Ramos (cell line): ENCODE measurements around the gene SF1.
"Not testable (repeated sequence)": the region's sequence is repeated elsewhere in the genome, so short reads cannot be mapped to it uniquely, and the experiment has no call there.

ENCODE experiments used
- in situ Hi-C: fragments of 300-500 bp; cut with MboI; formaldehyde crosslinking; loops from one replicate; pipeline ENCODE4 v1.14.3; 2022; ENCODE audit warnings: low sequenced_read_pairs; ENCODE audit not compliant: unreplicated experiment

SF1 gene

DNA sequence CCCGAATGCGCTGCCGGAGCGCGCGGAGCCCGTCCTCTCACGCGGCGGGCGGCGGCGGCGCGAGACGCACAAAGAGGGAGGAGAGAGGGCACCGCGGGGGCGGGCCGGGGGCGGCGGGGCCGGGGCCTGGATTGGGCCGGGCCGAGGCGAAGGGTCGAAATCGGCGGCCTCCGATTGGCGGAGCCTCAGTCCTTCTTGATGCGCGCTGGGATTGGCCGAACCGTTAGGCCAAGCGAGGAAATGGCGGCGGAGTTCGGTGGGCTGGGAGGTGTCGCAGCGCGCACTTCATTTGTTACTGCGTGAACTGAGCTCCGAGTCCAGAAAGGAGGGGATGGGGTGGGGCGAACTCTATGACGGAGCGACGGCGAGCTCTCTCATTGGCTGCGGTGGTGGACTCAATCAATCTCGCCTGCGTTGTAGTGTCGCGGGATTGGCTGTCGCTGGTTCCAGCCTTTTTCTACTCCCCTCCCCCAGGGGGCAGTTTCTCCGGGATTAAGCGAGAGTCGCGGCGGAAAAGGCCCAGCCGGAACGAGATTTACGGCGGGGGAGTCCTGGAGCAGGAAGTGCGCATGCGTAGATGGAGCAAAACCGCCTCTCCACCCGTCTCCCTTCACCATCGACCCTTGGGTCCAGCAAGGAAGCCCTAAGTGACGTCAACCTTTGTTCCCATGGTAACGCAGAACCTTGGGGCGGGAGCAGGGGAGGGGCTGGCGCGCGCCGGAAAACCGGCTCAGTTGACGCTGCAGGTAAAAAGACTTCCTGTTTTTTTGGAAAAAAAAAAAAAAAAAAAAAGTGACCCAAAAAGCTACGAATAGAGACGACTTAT lies at the start of gene SF1:
Gene SF1, minus strand, starts transcription at position 70 of the 826 bp plus-strand sequence. CDS start 150 bp downstream, outside the sequence.
- in situ Hi-C loops: no loop called here

DNA sequence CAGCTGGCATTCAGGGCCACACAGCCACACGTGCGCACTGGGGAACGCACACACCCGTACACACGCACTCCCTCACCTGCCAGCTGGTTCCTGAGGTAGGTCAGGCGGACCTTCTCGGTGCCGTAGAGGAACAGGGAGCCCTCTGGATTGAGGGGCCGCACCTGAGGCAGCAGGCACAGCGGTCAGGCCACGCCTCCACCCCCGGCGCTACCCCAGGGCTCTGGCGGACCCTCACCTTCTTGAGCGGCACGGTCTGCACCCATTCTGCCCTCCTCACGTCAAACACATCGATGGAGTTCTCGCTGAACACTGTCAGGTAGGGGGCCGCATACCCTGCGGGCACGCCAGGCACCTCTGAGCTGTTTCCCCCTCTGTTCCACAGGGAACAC lies 49.1 kb upstream of the SF1 start:
- in situ Hi-C loops: no loop called here

GRCh38 chr11:64826578-64827450 lies 48.5 kb upstream of the SF1 start:
- in situ Hi-C loops: no loop called here

DNA sequence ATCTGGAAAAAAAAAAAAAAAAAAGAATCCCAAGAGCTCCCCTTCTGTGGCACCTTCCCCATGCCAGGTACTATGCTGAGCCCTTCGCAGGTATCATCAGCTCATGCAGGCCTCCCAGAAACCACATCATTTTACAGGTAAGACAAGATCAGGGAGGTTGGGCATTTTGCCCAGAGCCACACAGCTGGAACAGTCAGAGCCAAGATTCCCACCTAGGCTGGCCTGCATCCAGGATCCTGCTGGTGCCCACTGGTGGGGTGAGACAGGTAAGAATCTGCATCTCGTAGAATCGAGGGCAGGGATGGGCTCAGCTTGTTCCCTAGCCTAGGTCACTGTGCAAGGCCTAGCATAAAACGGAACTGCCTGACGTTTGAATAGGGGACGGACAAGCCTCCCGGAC lies 47.7 kb upstream of the SF1 start:
- in situ Hi-C loops: no loop called here

DNA sequence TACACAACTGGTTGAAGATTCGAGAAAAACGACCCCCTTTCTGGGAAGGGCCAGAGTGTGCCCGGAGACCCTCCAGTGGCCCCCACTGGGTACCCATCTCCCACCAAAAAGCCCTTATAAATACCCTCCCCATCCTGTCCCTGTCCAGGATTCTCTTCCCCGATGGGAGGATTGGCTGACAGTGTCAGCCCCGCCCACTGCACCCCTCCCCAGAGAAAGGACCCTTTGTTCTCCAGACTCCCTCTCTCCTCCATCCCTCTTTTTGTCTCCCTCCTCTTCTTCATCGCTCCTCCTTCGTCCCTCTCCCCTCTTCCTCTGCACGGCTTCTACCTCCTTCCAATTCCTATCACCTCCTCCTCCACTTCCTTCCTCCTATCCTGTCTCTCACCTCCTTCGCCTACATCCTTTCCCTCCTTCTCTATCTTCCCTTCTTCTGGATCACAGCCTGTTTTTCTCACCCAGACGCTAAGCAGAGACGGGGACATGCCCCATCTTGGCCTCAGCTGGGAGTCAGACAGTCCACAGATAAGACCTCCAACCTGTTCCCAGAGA lies 45.3 kb upstream of the SF1 start:
- in situ Hi-C loops: no loop called here

DNA sequence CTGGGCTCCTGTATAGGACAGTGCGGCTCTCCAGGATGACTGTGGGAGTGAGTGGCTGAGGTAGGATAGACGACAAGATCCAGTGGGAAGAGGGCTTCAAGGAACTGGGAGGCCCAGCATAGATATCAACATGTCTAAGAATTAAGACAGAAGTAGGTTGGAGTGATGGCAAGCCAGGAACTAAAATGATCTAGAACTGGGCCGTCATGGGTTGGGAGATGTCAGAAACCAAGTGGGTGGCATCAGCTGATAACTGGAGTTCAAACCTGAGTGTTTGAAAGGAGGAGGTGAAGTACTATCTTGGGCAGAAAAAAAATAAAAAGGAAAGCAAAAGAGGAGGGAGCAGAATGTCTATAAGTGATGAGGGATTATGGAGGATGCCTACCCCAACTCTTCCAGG lies 39.1 kb upstream of the SF1 start:
- in situ Hi-C loops: no loop called here

GRCh38 chr11:64815433-64815832 lies 37.1 kb upstream of the SF1 start:
- in situ Hi-C loops: not testable (repeated sequence)

- in situ Hi-C loops: no loop called here
Measured at GRCh38 chr11:64814712-64815187, 36.4 kb upstream of the SF1 start.

- in situ Hi-C loops: no loop called here
Measured at GRCh38 chr11:64813826-64814225, 35.5 kb upstream of the SF1 start.

- in situ Hi-C loops: no loop called here
Measured at GRCh38 chr11:64810891-64811272, 32.5 kb upstream of the SF1 start.

- in situ Hi-C loops: no loop called here
Measured at GRCh38 chr11:64810271-64810890, 32.0 kb upstream of the SF1 start, which contains the start of gene MEN1. Gene MEN1, minus strand, starts transcription at chr11:64810551. Its CDS starts 442 bp downstream, at chr11:64810109.

DNA sequence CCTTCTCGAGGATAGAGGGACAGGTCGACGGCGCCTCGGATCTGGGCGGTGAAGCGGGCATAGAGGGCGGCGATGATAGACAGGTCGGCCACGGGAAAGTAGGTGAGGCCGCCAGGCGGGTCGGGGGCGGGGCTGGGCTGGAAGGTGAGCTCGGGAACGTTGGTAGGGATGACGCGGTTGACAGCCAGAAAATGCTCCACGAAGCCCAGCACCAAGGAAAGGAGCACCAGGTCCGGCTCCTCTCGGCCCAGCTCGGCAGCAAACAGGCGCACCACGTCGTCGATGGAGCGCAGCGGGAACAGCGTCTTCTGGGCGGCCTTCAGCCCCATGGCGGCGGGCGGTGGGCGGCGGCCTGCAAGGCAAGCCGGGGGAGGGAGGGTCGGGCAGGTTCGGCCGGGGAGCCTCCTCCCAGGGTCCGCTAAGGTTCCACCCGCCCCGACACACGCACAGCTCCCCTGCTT lies 31.5 kb upstream of the SF1 start:
- in situ Hi-C loops: no loop called here

- in situ Hi-C loops: no loop called here
Measured at GRCh38 chr11:64805481-64805880, 27.1 kb upstream of the SF1 start.

GRCh38 chr11:64804346-64805210 lies 26.2 kb upstream of the SF1 start:
- in situ Hi-C loops: no loop called here

DNA sequence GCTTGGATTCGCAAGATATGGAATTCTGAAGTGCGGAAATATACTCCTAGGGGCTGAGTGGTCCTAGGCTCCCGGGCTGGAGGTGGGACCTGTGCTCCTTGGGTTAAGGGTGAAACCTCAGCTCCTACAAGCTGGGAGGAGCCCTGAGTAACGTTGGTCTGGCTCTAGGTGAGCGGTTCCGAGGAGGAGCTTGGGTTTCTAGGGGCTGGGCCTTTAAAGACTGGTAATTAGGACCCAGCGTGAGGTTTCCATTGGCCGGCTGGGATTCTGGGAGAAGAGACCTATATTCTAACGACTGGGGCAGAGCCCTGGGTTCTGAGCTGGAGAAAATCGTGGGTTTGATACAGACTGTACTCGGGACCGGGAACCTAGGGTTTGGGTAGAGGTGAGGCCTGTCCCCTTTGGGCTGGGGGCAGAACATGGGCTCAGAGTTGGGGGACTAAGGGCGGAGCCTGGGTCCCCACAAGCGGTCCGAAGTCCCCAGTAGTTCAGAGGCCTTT lies 25.6 kb upstream of the SF1 start:
- in situ Hi-C loops: no loop called here

DNA sequence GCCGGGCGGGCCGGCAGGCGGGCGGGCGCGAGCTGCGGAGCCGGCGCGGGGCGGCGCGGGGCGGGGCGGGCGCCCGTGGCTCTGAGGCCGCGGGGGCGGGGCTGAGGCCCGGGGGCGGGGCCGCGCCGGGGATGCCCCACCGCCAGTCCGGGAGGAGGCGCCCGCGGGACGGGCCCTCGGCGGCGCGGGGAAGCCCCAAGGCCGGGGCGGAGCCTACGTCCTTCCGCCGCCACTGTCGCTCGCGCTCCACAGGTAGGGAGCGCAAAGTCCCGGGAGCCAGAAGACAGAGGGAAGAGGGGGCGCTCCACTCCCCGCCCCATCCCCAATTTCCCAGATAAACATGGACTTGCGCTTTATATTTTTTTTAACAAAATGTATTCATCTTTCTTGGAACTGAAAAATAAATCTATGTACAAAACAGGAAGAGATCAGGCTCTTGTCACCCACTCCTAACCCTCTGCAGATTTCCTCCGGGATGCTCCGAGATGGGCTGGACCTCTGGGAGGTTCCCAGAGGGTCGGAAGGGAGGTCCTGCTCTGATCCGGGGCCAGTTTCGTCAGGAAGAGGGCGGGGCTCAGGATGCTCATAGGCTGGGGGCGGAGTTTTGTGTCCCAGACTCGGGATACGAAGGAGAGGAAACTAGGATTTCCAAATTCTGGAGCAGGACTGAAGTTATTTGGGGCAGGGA lies 25.0 kb upstream of the SF1 start, which contains the start of gene MAP4K2:
Gene MAP4K2, minus strand, starts transcription at position 57 of the 688 bp plus-strand sequence. CDS start 65 bp downstream, outside the sequence.
- in situ Hi-C loops: no loop called here

GRCh38 chr11:64802370-64803157 lies 24.2 kb upstream of the SF1 start:
- in situ Hi-C loops: no loop called here
